ENCODE measurements around the gene MAP2K5. TPM values are rescaled to one million over a fixed set of nuclear protein-coding genes. Genes with fewer than 3 reads are reported as not detected.

Gene MAP2K5
- total RNA-seq, 1 experiment from 2014 or later: 15.0 TPM

DNA sequence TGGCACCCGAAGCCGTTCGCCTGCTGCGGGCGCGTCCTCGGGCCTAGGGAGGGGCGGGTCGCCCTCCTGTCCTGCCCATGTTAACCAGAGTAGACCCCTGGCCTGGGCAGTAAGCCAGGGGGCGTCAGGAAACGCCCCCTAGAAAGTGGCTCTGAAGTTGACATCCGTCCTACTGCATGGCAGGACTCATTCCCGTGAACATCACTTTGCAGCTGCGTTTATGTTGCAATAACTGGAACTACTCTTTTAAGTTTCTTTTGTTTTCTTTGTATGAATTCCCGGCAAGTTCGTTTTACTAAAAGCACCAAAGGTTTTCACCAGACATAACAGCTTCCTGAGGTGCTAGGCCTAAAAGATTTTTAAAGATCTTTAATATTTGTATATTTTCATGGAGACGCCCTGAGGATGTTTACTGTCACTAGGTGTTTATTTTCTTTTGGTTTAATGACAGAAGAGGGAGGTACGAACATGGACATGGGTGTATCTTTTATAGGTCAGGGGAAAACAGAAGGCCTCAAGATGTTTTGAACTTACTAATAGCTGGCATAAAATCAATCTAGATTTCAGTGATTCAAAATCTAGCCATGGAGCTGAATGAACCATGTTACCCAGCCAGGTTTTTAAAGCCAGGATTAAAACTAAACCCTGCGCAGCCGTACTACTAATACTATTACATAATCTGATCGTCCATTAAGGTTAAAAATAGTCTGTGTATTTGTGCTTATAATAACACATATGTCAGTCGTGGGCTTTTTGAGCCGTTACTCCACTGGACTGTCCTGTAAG is 20.5 kb upstream of the MAP2K5 start:
- H3K36me3 Mint-ChIP-seq (ENCODE audit: insufficient read depth in 1 of 3, low read depth in 3 of 3): peaks cover 0 to 2% (median 0%) of the 10 kb centered on the region in 3 experiments; a peak in 1 of 7 replicates
- Histone ChIP-seq H3K4me1 (ENCODE audit: insufficient read depth, low read length) (no peaks in the 10 kb centered on the region), H2BK12ac (ENCODE audit: insufficient read length, low read depth, low read length) (no peak overlapping the region), H3K23me2 (ENCODE audit: insufficient read length, low read depth, low read length, poor library complexity, severe bottlenecking) (peaks cover 12% of the 10 kb centered on the region), H4K20me1 (ENCODE audit: control insufficient read depth, insufficient read depth, insufficient read length) (no peaks in the 10 kb centered on the region), H3K27ac (ENCODE audit: insufficient read length, low read depth, low read length) (no peak overlapping the region), H3K27me3 (ENCODE audit: insufficient read depth, low read length) (no peaks in the 10 kb centered on the region; the same call in 1 of the 2 replicates), H2BK5ac (ENCODE audit: insufficient read length, low read length) (no peak overlapping the region), H3K18ac (ENCODE audit: insufficient read length, low read depth, low read length) (no peak overlapping the region), H4K91ac (ENCODE audit: insufficient read length, low read depth, low read length) (no peak overlapping the region), H3T11ph (ENCODE audit: low read length) (no peak overlapping the region), H3K79me1 (ENCODE audit: insufficient read depth, low read depth, low read length, poor library complexity, severe bottlenecking) (no peaks in the 10 kb centered on the region), H2AK5ac (ENCODE audit: insufficient read length, low read length) (no peak overlapping the region), H4K5ac (ENCODE audit: insufficient read length, low read depth, low read length) (no peak overlapping the region), H2BK15ac (ENCODE audit: low read depth, low read length) (no peak overlapping the region), H3K79me2 (ENCODE audit: insufficient read depth, low read length) (no peaks in the 10 kb centered on the region), H4K8ac (replicated peaks; ENCODE audit: insufficient read length, low read depth, low read length) (no peak overlapping the region), H2BK20ac (ENCODE audit: low read depth, low read length, poor library complexity, severe bottlenecking) (no peak overlapping the region), H3K4me2 (ENCODE audit: insufficient read depth, insufficient read length, low read length) (peak overlapping the region; percentile 59), H3K9ac (ENCODE audit: extremely low read depth, insufficient read length, low read length) (no peak overlapping the region), H3K23ac (ENCODE audit: insufficient read length, low read depth, low read length) (no peak overlapping the region), H3K4ac (ENCODE audit: low read depth, low read length) (no peak overlapping the region), H2BK120ac (ENCODE audit: low read depth, low read length, poor library complexity, severe bottlenecking) (no peak overlapping the region), H2AFZ (ENCODE audit: low read length) (no peak overlapping the region), H3K9me3 (ENCODE audit: control insufficient read depth, low read depth, low read length) (no peaks in the 10 kb centered on the region), H3K14ac (ENCODE audit: insufficient read depth, low read length) (no peak overlapping the region), H3K56ac (ENCODE audit: insufficient read length, low read depth, low read length) (no peak overlapping the region)
- H3K27ac Mint-ChIP-seq: no peak overlapping the region
- peaks cover 23 to 25% of the 10 kb centered on the region in 2 experiments for H3K4me1 Mint-ChIP-seq
- H3K9me3 Mint-ChIP-seq: no peaks in the 10 kb centered on the region
- WGBS (ENCODE audit: extremely low coverage, insufficient read length, low lambda C conversion rate): no CpG with 5 or more reads among the region's 23 CpGs
- no peak for TF ChIP-seq CTCF (conservative IDR thresholded peaks at IDR 0.05)
- no peak for DNase-seq
- peak overlapping the region; percentile 82 to 88 for H3K4me3 Mint-ChIP-seq
- peaks cover 8% of the 10 kb centered on the region for H3K27me3 Mint-ChIP-seq (ENCODE audit: low read depth)
